Measurements from ENCODE around the gene ZNF524.

The ZNF524 gene

DNA sequence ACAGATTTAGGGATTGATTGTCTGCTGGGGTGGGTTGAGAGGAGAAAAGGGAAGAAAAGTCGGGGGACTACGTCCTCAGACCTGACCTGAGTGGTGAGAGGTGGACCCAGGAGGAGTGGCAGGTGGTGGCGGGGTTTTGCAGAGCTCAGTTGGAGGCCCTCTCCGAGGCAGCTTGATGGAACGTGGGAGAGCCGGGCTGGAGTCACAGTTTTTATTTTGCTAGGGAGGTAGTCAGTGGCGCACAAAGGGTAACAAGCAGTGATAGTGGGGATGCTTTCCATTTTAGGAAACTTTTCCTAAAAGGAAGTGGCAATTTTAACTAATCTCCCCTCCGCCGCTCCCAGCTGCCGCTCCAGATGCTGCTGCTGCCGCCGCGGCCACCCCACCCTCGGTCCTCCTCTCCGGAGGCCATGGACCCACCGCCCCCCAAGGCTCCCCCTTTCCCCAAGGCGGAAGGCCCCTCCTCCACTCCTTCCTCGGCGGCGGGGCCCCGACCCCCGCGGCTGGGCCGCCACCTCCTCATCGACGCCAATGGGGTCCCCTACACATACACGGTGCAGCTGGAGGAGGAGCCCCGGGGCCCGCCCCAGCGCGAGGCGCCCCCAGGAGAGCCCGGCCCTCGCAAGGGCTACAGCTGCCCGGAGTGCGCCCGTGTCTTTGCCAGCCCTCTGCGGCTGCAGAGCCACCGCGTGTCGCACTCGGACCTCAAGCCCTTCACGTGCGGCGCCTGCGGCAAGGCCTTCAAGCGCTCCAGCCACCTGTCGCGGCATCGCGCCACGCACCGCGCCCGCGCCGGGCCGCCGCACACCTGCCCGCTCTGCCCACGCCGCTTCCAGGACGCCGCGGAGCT lies 42.3 kb downstream of the ZNF524 start:
- DNase-seq (ENCODE audit: low read depth): no peak

DNA sequence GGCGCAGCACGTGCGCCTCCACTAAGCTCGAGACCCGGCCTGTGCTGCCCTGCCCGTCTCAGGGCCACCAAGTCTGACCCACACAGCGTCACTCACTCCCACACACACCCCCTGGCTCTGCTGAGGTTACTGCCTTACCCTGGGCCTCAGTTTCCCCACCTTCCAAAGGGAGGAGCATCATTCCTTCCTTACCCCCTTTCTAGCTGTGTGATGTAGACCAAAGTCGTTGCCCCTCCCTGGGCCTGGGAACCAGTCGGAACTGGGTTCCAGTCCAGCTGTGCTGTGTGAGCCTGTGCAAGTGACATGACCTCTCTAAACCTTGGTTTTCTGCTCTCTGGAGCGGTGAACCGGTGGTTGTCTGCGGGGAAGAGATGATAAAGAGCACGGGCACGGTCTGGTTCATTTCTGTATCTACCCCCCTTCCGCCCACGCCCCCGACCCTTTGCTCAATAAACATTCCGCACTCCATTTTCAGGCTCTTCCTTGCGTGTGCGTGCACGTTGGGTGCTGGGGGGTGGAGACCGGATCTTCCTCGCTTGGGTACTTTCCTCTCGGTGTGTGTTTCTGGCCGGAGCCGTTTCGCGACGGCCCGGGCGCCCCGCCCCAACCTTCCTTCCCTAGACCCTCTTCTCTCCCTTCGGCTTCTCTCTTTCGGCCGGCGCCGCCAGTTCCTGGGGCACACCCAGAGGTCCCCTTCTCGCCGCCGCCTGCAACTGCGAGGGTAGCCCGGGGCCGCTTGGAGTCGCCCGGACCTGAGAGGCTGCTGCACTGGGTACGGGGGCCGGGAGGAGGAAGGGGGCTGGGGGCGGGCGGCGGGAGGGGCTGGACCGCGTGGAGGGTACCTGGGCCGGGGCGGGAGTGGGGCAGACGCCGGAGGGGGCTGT lies 43.2 kb downstream of the ZNF524 start, which contains the start of gene ZNF581:
ZNF581 (plus strand) TSS at position 647 of the 884 bp plus-strand sequence. CDS start 923 bp downstream, outside the sequence.
- DNase-seq (ENCODE audit: low read depth): no peak

DNA sequence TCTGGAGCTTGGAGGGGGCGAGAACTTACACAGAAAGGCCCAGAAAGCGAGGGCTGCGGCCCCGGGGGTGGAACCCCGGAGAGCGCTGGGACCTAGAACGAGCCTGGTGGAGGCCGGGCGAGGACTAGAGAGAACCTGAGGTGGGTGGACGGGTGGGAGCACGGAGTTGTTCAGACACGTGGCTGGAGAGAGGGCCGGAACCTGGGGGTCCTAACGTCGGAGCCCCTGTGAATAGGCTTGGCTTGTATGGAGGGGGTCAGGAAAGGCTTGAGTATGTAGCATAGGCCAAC lies 43.7 kb downstream of the ZNF524 start:
- no peak for DNase-seq (ENCODE audit: low read depth)

DNA sequence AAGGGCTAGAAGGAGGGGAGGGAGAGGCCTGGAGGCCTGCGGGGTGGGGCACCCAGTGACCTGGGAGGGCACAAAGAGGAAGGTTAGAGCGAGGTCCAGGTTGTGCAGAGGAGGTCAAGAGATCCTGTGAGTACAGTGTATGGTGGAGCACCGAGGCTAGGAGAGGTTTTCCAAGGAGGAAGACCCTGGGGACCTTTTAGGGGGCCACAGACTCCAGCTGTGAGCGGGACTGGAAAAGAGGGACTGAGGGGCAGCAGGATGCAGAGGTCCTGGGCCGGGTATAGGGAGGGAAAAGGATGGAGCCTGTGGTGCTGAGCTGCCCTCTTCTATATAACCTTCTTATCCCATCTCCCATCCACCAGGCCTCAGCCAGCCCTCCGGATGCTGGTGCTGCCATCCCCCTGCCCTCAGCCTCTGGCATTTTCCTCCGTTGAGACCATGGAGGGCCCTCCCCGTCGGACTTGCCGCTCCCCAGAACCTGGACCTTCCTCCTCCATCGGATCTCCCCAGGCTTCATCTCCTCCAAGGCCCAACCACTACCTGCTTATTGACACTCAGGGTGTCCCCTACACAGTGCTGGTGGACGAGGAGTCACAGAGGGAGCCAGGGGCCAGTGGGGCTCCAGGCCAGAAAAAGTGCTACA lies 44.2 kb downstream of the ZNF524 start:
- DNase-seq (ENCODE audit: low read depth): no peak

DNA sequence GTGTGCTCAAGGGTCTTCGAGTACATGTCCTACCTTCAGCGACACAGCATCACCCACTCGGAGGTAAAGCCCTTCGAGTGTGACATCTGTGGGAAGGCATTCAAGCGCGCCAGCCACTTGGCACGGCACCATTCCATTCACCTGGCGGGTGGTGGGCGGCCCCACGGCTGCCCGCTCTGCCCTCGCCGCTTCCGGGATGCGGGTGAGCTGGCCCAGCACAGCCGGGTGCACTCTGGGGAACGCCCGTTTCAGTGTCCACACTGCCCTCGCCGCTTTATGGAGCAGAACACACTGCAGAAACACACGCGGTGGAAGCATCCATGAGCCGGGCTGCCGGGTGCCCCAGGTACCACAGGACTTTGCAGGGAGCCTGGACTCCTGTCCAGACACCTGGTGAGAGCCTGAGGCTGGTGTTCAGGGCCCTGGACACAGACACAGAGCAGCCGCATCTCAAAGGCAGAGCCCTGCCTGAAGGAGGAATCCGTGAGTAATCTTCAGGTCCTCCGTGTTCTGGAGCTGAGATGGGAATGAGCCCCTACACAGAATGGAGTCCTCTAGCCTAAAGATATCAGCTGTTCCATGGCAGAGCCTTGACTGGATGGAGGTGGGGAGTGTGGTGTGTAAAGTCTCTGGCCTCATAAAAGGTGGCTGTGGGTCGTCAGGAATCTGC lies 44.9 kb downstream of the ZNF524 start:
- no peak for DNase-seq (ENCODE audit: low read depth)

DNA sequence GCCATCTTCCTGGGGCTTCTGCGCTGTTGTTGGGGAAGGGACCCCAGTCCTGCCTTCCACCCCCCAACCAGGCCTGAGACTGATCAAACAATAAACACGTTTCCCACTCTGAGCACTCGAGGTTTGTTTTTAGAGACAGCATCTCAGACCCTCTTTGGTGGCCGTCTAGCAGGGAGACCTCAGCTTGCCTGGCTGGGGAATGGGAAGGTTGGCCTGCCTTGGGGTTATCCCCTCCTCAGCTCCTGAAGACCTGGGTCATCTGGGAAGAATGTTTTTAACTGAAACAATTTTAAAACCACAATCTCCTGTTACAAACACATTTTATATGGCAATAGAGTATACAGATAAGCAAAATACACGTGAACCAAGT lies 45.4 kb downstream of the ZNF524 start:
- no peak for DNase-seq (ENCODE audit: low read depth)

DNA sequence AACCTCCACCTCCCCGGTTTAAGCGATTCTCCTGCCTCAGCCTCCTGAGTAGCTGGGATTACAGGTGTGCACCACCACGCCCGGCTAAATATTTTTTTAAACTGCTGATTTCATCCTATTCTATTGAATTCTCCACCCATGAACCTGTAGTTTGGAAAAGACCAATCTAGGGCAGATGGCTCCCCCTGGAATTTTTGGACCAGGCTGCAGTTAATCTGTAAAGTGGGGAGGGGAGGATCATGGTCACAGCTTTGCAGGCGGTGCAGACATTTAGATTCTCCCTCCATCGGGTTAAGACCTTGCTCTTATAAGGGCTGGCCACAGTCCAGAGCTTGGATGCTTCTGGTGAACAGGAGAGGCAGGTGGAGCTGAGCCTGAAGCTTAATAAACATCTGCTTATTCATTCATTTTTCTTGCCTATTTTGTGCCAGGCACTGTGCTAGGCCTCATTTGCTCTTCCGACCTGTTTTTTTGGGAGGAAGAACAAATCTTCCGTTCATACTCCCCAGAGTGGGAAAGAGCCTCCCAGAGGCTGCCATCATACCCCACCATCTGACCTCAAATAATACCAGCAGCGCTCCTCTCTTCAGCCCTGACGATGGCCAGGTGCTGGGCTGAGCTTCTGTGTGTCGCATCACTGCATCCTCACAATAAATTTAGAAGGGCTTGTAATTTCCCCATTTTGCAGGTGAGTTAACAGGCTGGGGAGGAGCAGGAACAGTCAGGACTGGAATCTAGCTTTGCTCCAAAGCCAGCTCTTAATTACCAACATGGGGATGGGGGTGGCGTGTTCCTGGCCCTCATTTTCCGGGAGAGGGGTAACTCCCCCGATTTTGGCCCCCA lies 47.0 kb downstream of the ZNF524 start:
- no peak for DNase-seq (ENCODE audit: low read depth)

DNA sequence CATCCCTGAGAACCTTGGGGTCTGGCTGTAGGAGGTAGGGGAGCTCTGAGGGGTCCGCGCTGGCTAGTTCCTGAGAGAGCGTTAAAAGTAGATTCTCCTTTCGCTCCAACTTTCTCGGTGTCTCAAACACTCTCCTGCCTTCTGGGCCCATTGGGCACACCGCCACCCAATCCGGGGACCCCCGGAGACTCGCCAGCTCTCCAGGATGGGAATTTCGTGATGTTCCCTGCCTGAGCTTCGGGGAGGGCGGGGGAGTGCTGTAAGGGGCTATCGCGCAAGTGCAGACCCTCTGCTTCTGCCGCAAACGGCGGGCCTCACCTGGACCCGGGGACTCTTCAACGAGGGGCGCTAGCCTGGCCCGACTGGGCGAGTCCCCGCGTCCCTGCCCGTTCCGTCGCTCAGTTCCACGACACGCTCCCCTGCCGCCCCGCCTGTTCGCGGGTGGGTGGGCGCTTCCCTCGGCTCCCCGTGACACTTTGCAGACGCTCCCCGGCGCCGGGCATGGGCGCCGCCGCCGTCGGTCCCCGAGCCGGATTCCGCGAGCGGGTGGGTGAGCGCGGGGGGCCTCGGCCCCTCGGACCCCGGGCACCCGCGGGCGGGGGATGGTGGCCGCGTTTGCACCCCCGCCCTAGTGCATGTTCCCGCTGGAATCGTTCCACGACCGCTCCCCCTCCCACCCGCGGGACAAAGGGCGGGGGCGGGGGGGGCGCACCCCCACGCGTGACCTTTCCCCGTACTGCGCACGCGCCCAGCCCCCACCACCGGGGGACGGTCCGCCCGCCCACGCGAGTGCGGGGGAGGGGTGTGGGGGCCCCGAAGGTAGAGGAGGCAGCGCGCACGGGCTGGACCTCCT lies 47.9 kb downstream of the ZNF524 start, which contains the start of gene CCDC106:
CCDC106 (plus strand) TSS at position 481 of the 853 bp plus-strand sequence. CDS start 835 bp downstream, outside the sequence.
- no peak for DNase-seq (ENCODE audit: low read depth)

DNA sequence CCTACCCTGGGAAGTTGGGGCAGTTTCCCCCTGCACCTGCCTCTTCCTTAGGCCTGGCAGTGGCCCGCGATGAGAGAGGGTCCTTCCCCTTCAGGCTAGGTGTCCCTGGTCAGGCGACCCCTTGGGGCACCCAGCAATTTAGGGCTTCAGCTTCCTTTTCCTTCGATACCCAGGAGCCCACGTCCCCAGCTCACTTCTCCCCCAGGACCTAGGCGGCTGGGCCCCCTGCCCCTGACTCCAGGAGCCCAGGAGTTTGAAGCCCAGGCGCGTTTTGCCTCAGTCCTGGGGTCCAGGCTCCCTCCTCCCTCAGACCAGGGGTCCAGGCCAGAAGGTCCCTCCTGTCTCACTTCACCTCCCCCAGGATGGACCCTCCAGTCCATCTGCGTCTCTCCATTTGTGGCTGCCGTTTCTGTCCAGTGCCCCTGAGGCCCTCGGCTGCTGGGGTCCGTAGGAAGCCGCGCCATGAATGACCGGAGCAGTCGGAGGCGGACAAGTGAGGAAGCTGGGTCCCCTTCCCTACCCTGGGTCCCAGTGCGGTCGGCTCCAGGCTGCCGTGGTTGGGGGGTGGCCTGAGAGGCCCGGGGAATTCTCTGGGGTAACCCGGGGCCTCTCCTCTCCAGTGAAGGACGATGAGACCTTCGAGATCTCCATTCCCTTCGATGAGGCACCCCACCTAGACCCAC lies 48.6 kb downstream of the ZNF524 start:
- DNase-seq (ENCODE audit: low read depth): no peak

DNA sequence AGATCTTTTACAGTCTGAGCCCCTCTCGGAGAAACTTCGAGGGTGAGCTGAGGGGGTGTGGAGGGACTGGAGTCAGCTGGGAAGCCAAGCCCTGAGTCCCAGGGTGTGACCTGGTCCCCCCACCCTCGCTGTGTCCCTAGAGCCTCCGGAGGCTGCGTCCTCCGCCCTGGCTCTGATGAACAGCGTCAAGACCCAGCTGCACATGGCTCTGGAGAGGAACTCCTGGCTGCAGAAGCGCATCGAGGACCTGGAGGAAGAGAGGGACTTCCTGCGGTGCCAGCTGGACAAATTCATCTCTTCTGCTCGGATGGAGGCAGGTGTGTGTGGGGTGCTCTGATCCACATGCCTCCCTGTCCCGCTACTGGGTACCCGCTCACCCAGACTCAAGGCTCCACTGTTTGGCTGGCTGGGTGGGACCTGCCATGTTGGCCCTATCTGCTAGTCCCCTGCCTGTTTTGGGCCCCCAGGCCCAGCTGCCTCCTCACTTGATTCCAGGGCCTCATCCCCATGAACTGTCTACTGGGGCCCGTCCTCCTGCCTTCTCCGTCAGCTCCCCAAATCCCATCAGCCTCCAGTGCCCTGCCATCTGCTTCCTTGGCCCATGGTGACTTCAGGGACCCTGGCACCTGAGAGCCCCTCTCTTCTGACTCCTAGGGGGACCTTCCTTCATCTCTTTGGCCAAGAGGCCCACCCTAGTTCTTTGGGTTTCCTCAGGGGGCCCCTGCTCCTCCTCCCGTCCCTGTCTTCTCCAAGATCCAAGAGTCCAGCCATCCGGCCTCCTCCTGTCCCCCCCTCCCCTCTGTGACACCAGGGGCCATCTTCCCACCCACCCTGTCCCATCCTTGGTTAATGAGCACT lies 49.4 kb downstream of the ZNF524 start:
- DNase-seq (ENCODE audit: low read depth): no peak

DNA sequence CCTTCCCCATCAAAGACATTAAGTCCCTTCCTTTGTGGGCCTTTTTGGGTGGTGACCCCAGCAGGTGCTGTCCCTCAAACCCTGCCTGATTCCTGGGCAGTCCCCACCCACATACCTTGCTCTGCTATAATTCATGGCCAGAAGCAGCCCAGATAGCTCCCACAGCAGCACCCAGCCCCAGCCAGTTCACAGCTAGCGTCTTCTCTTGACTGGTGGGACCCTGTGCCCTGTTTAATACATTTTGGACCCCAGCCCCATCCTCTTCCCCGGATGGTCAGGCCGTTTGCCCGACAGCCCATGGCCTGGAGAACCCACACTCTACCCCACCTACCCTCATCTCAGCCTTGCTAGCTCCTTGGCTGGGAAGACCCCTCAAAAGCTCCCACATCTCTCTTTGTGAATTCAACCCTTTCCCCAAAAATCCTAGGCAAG lies 50.1 kb downstream of the ZNF524 start:
- no peak for DNase-seq (ENCODE audit: low read depth)

DNA sequence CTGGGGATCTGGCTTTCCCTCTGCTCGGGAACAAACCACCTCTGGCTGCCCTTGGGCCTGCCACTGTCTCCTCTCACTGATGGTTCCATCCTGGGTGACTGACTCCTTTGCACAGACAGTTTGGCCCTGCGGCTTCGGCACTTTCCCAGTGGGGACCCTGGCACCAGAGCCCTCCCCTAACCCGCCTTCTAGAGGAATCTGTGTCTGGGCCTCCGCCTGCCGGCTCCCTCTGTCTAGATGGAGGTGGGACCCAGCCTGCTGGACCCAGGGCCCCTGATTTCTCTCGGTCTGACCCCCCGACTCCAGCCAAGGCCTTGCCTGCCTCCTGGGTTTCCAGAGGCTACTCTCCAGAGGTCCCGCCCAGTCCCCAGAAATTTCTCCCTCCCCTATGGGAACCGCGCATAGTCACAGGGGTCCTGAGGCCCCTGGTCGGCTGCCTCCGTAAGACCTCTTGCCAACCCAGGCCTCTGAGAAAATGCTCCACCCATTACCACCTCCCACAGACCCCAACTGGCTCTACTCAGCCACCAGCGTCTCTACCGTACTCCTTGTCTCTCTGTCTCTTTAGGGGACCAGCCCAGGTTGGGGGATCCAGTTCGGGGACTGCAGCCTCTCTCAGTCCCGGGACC lies 50.6 kb downstream of the ZNF524 start:
- no peak for DNase-seq (ENCODE audit: low read depth)

DNA sequence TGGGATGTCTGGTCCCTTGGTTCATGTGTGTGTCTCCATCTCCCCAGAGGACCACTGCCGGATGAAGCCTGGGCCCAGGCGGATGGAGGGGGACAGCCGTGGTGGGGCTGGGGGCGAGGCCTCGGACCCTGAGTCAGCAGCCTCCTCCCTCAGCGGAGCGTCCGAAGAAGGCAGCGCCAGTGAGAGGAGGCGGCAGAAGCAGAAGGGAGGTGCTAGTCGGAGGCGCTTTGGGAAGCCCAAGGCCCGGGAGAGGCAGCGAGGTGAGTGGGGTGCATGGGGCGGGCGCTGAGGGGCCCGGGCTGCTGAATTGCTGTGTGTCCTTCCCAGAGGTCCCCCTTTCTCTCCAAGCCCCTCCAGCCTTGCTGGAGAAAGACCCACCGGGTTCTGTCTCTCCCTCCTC lies 51.1 kb downstream of the ZNF524 start:
- DNase-seq (ENCODE audit: low read depth): no peak

DNA sequence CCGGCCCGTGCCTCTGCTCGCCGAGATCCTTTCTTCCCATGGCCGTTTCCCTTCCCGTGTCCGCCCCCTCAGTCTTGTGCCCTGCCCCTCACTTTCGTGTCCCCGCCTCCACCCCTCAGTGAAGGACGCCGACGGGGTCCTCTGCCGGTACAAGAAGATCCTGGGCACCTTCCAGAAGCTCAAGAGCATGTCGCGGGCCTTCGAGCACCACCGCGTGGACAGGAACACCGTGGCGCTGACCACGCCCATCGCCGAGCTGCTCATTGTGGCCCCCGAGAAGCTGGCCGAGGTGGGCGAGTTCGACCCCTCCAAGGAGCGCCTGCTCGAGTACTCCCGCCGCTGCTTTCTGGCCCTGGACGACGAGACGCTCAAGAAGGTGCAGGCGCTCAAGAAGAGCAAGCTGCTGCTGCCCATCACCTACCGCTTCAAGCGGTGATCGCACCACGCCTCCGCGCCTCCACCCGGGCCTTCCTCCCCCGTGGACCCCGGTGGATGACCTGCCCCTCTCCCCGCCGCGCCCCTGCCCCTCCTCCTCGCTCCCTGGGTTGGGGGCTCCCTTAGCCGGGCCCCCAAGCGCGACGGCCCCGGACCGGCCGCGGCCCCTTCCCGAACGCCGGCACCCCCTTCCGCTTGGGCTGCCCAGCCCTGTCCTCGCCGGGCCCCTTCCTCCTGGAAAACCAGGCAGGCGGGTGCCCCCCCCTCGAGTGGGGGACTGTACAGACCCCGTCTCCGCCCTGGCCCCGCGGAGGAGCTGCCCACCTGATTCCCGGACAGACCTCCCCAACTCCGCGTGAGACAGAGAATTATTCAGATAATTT lies 52.4 kb downstream of the ZNF524 start:
- no peak for DNase-seq (ENCODE audit: low read depth)

Measured in HS-5 (cell line).